ENCODE measurements around the gene CACNB1. TPM values are rescaled to one million over a fixed set of nuclear protein-coding genes. Genes with fewer than 3 reads are reported as not detected.

Gene CACNB1
- total RNA-seq, 4 donors from 2014 or later: 7.9 to 32.9 (median 17.1) TPM

DNA sequence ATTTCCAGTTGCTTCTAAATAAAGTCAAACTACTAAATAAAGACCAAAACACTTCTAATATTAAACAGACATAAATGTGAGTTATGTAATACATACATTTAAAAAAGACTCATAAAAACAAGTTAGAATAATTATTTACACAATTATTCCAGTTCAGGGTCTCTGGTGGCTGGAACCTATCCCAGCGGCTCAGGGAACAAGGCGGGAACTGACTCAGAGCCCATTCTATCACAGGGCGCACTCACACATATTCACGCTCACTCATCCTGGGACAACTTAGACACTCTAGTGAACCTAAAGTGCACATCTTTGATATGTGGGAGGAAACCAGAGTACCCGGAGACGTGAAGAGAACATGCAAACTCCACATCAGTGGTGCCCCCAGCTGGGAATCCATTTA is 71.0 kb downstream of the CACNB1 start:
- no peak overlapping the region for H3K4me3 ChIP-seq
- no peak for DNase-seq (ENCODE audit: low spot score in 2 of 2)
- TF ChIP-seq POLR2AphosphoS5 (IDR thresholded peaks at IDR 0.05): no peak
- no peak for TF ChIP-seq POLR2A (IDR thresholded peaks at IDR 0.05)
- no peak for TF ChIP-seq EP300 (IDR thresholded peaks at IDR 0.05)
- TF ChIP-seq, protein P1, sequence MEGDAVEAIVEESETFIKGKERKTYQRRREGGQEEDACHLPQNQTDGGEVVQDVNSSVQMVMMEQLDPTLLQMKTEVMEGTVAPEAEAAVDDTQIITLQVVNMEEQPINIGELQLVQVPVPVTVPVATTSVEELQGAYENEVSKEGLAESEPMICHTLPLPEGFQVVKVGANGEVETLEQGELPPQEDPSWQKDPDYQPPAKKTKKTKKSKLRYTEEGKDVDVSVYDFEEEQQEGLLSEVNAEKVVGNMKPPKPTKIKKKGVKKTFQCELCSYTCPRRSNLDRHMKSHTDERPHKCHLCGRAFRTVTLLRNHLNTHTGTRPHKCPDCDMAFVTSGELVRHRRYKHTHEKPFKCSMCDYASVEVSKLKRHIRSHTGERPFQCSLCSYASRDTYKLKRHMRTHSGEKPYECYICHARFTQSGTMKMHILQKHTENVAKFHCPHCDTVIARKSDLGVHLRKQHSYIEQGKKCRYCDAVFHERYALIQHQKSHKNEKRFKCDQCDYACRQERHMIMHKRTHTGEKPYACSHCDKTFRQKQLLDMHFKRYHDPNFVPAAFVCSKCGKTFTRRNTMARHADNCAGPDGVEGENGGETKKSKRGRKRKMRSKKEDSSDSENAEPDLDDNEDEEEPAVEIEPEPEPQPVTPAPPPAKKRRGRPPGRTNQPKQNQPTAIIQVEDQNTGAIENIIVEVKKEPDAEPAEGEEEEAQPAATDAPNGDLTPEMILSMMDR (IDR thresholded peaks at IDR 0.05): no peak
- H3K9me3 ChIP-seq: no peaks in the 10 kb centered on the region
- H3K27ac ChIP-seq: no peak overlapping the region
- no peaks in the 10 kb centered on the region for H3K36me3 ChIP-seq
- no peaks in the 10 kb centered on the region for H3K27me3 ChIP-seq
- 86% methylated on average over 6 of the region's 6 CpGs for WGBS
- no peaks in the 10 kb centered on the region for H3K4me1 ChIP-seq

DNA sequence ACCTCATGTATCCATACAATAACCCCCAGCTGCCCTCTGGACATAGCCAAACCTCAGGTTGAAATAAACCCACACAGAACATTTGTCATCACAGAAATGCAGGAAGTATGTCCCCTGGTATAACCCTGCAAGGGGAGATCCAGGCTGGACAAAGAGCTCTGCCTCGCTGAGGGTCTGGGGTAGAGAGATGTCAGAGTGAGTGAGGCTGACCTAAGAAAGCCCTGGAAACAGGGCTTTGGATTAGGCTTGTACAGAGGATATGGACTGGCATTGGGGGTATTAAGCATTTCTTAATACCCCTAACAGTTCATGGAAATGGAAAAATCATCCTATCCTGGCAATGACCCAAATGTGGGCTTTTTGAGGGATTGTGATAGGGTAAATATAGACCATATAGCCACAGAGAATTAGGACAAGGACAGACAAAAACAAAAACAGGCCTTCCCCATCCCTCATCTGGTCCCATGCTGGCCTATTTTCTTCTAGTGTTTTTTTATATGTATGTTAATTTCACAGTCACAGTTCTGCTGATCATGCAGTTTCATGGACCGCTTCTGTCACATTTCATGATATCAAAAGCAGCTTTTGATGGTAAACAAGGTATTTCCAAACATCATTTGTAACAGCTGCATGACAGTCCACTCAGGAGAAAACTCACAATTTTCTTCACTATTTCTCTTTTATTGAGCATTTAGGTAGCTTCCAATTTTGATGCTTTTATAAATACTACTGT is 72.2 kb downstream of the CACNB1 start:
- no peaks in the 10 kb centered on the region for H3K4me1 ChIP-seq
- no peak overlapping the region for H3K27ac ChIP-seq
- DNase-seq (ENCODE audit: low spot score in 2 of 2): no peak
- TF ChIP-seq POLR2A (IDR thresholded peaks at IDR 0.05): no peak
- TF ChIP-seq POLR2AphosphoS5 (IDR thresholded peaks at IDR 0.05): no peak
- no peak for TF ChIP-seq EP300 (IDR thresholded peaks at IDR 0.05)
- TF ChIP-seq, protein P1 (IDR thresholded peaks at IDR 0.05): no peak
- H3K9me3 ChIP-seq: no peaks in the 10 kb centered on the region
- WGBS: 100% methylated on average over 2 of the region's 2 CpGs
- H3K4me3 ChIP-seq: no peak overlapping the region
- H3K27me3 ChIP-seq: no peaks in the 10 kb centered on the region
- no peaks in the 10 kb centered on the region for H3K36me3 ChIP-seq

DNA sequence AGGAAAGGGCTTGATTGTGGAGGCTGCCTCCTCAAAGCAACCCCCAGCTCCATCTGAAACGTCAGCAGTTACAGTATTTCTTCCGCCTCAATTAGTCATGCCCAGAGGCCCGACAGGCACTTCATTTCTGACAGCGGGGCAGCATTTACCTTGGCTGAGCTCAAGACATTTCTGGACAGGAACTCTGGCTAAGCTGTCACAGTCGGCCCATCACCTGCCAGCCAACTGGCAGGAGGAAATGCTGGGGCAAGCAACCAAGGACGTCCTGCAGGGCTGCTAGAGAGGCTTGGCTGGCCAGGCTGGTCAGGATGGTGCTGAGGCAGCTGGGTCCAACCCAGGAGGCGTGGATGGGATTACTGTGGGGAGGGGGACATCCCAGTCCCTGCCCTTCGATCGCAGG is 73.8 kb downstream of the CACNB1 start:
- WGBS: 82% methylated on average over 6 of the region's 9 CpGs
- no peak for DNase-seq (ENCODE audit: low spot score in 2 of 2)
- Histone ChIP-seq H3K36me3 (no peaks in the 10 kb centered on the region), H3K27ac (no peak overlapping the region), H3K4me3 (no peak overlapping the region), H3K27me3 (no peaks in the 10 kb centered on the region), H3K4me1 (no peaks in the 10 kb centered on the region), H3K9me3 (no peaks in the 10 kb centered on the region)
- no peak for TF ChIP-seq POLR2AphosphoS5 (IDR thresholded peaks at IDR 0.05)
- no peak for TF ChIP-seq POLR2A (IDR thresholded peaks at IDR 0.05)
- no peak for TF ChIP-seq EP300 (IDR thresholded peaks at IDR 0.05)
- TF ChIP-seq, protein P1 (IDR thresholded peaks at IDR 0.05): no peak

Other genes with a start within 250 kb of the CACNB1 start
- not detected for gene FBXO47, start 230.3 kb downstream of the CACNB1 start, total RNA-seq
- 10 to 100 TPM in 1 of 4 donors, 1 to 10 TPM in 3; 5.3 to 14.1 (median 6.3) TPM for gene PLXDC1, start 46.0 kb downstream of the CACNB1 start, total RNA-seq
- gene ARL5C, start 31.5 kb downstream of the CACNB1 start, total RNA-seq: not detected
- gene RPL19, start 2.6 kb upstream of the CACNB1 start, total RNA-seq: 1,000 to 10,000 TPM; 2,327 to 3,514 (median 3,192) TPM
- 10 to 100 TPM; 10.9 to 26.4 (median 16.5) TPM for gene STAC2, start 28.3 kb upstream of the CACNB1 start, total RNA-seq
- gene FBXL20, start 204.0 kb upstream of the CACNB1 start, total RNA-seq: 10 to 100 TPM; 21.0 to 40.7 (median 26.4) TPM